Stomach (tissue), 4 donors: ENCODE data around the gene BCORL1.

Experiments
- CTCF ChIP-seq, 7 experiments: fragments of 450-650 bp in 4 of 7; fragments of 200-600 bp in 3 of 7; sonication (generic) in 3 of 7; IDR thresholded peaks; one replicate each; pipeline ENCODE4 v1.5.1; 2016 to 2019; ENCODE audit warnings: antibody characterized with exemption in 7 of 7, control low read depth in 2 of 7, mild to moderate bottlenecking in 1 of 7
- EP300 ChIP-seq: sonication (generic); formaldehyde crosslinking; IDR thresholded peaks from one replicate; pipeline ENCODE4 v1.6.1; 2017; ENCODE audit warnings: antibody characterized with exemption
- POLR2A ChIP-seq, 4 donors: fragments of 450-650 bp; IDR thresholded peaks; one replicate each; pipeline ENCODE4 v1.6.1; 2016; ENCODE audit warnings: antibody characterized with exemption in 4 of 4, control low read depth in 2 of 4, mild to moderate bottlenecking in 1 of 4, moderate library complexity in 1 of 4
- POLR2AphosphoS5 ChIP-seq, 3 donors: sonication (generic); formaldehyde crosslinking; IDR thresholded peaks; one replicate each; pipeline ENCODE4 v1.6.1; 2016; ENCODE audit warnings: antibody characterized with exemption in 3 of 3

- TF ChIP-seq POLR2A (IDR thresholded peaks at IDR 0.05): no peak
- TF ChIP-seq CTCF (IDR thresholded peaks at IDR 0.05): no peak
- TF ChIP-seq POLR2AphosphoS5 (IDR thresholded peaks at IDR 0.05): no peak
- TF ChIP-seq EP300: no peak
Measured at GRCh38 chrX:130025256-130025655, 42.8 kb downstream of the BCORL1 start.
